Upper lobe of left lung (tissue), 6 donors: Measurements from ENCODE around the gene ENTHD1. TPM values are rescaled to one million over a fixed set of nuclear protein-coding genes. Genes with fewer than 3 reads are reported as not detected.

Experiments used
- ATAC-seq, 2 donors: fragments of 200-7000 bp; cut with Tn5 transposase; one replicate each; pipeline ENCODE4 v1.9.1; 2022; ENCODE audit warnings: mild to moderate bottlenecking in 2 of 2, moderate library complexity in 2 of 2; ENCODE audit not compliant: low FRiP score in 2 of 2
- DNase-seq, 2 donors: peaks; one replicate each; pipeline ENCODE4 v3.0.0-alpha.2; 2019 to 2020
- H3K27ac ChIP-seq, 4 donors: fragments of 200-600 bp; sonication (generic); one replicate each; pipeline ENCODE4 v1.5.1; 2016 to 2019
- H3K27me3 ChIP-seq, 4 donors: fragments of 200-600 bp; sonication (generic); one replicate each; pipeline ENCODE4 v1.5.1; 2017 to 2019
- H3K36me3 ChIP-seq, 4 donors: fragments of 200-600 bp; sonication (generic); one replicate each; pipeline ENCODE4 v1.5.1; 2016 to 2019
- H3K4me1 ChIP-seq, 4 donors: fragments of 200-600 bp; sonication (generic); one replicate each; pipeline ENCODE4 v1.5.1; 2018 to 2019
- H3K4me3 ChIP-seq, 4 donors: fragments of 200-600 bp; sonication (generic); one replicate each; pipeline ENCODE4 v1.5.1; 2017 to 2019; ENCODE audit warnings: mild to moderate bottlenecking in 2 of 4, moderate library complexity in 1 of 4
- H3K9me3 ChIP-seq, 4 donors: fragments of 200-600 bp; sonication (generic); one replicate each; pipeline ENCODE4 v1.5.1; 2018 to 2019
- EP300 ChIP-seq, 4 donors: sonication (generic); formaldehyde crosslinking; IDR thresholded peaks; one replicate each; pipeline ENCODE4 v1.5.1; 2017; ENCODE audit warnings: antibody characterized with exemption in 4 of 4, control low read depth in 2 of 4
- POLR2A ChIP-seq, 4 donors: fragments of 450-650 bp; IDR thresholded peaks; one replicate each; pipeline ENCODE4 v1.5.1; 2016 to 2017; ENCODE audit warnings: antibody characterized with exemption in 4 of 4, mild to moderate bottlenecking in 2 of 4
- POLR2AphosphoS5 ChIP-seq, 2 donors: sonication (generic); formaldehyde crosslinking; IDR thresholded peaks; one replicate each; pipeline ENCODE4 v1.5.1; 2017; ENCODE audit warnings: antibody characterized with exemption in 2 of 2
- WGBS, 2 donors: methylation state at CpG; one replicate each; pipeline ENCODE4 v1.1.5; 2017 to 2018; 5-methylcytosine and 5-hydroxymethylcytosine counted together
- total RNA-seq, 6 donors: library from RNA; depleted of rRNA in 4 of 6; stranded (reverse); fragments of >200 nt in 4 of 6; gene quantifications; one replicate each; pipeline versions ENCODE4 v1.1.0 to v1.2.1, GENCODE V29; 2016 to 2021
- TF ChIP-seq, protein P1 (sequence below), 6 experiments: fragments of 450-650 bp in 4 of 6; fragments of 200-600 bp in 2 of 6; sonication (generic) in 2 of 6; IDR thresholded peaks; one replicate each; pipeline ENCODE4 v1.5.1; 2016 to 2019; ENCODE audit warnings: antibody characterized with exemption in 6 of 6
- donor health status: DM: no; HTN: no; CAD: no; lungs with moderate emphysema.
- donor health status: DM: no; HTN: yes; CAD: no; lungs with severe emphysema.

The ENTHD1 gene
- total RNA-seq, 6 donors from 2014 or later: 0.09 TPM; not detected in 5

GRCh38 chr22:39927544-39927943 lies 34.0 kb upstream of the ENTHD1 start:
- peaks cover 0 to 6% (median 2%) of the 10 kb centered on the region in 4 donors for H3K4me1 ChIP-seq
- H3K4me3 ChIP-seq: no peak overlapping the region
- WGBS, 2 donors: 55 to 68% methylated on average over 7 of the region's 7 CpGs

DNA sequence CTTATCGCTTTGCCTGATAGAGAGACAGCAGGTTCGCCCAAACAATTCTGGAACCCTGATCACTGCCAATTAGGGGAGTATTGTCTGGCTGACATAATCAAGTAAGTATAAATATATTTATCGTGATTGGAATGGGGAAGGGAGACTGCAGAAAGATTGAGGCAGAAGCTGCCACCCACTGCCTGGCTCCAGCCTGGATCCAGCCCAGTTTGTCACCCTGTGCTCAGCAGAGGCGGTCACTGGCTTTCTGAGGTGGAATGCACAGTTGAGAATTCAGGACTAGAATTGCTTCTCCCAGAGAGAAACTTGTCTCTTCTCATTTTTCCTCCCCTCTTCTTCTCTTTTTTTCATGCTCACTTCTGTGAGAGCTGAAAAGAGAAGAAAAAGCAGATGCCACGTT lies 33.2 kb upstream of the ENTHD1 start:
- H3K4me3 ChIP-seq: no peak overlapping the region

More at GRCh38 chr22:39927544-39927943, 34.0 kb upstream of the ENTHD1 start:
- Histone ChIP-seq H3K27ac (no peak overlapping the region), H3K36me3 (no peaks in the 10 kb centered on the region), H3K27me3 (peaks cover 0 to 2% (median 0%) of the 10 kb centered on the region in 4 donors), H3K9me3 (no peaks in the 10 kb centered on the region)
- ATAC-seq (no peak), DNase-seq (no peak)
- TF ChIP-seq, protein P1, sequence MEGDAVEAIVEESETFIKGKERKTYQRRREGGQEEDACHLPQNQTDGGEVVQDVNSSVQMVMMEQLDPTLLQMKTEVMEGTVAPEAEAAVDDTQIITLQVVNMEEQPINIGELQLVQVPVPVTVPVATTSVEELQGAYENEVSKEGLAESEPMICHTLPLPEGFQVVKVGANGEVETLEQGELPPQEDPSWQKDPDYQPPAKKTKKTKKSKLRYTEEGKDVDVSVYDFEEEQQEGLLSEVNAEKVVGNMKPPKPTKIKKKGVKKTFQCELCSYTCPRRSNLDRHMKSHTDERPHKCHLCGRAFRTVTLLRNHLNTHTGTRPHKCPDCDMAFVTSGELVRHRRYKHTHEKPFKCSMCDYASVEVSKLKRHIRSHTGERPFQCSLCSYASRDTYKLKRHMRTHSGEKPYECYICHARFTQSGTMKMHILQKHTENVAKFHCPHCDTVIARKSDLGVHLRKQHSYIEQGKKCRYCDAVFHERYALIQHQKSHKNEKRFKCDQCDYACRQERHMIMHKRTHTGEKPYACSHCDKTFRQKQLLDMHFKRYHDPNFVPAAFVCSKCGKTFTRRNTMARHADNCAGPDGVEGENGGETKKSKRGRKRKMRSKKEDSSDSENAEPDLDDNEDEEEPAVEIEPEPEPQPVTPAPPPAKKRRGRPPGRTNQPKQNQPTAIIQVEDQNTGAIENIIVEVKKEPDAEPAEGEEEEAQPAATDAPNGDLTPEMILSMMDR (IDR thresholded peaks at IDR 0.05): no peak
- TF ChIP-seq POLR2A (IDR thresholded peaks at IDR 0.05) (no peak), POLR2AphosphoS5 (IDR thresholded peaks at IDR 0.05) (no peak), EP300 (IDR thresholded peaks at IDR 0.05) (no peak)

GRCh38 chr22:39925909-39926679 lies 32.5 kb upstream of the ENTHD1 start:
- 54% methylated on average over 8 of the region's 8 CpGs for WGBS, 2 donors
- Histone ChIP-seq H3K9me3 (no peaks in the 10 kb centered on the region), H3K27me3 (peaks cover 0 to 2% (median 0%) of the 10 kb centered on the region in 4 donors), H3K4me1 (peaks cover 0 to 6% (median 2%) of the 10 kb centered on the region in 4 donors), H3K36me3 (no peaks in the 10 kb centered on the region), H3K27ac (no peak overlapping the region), H3K4me3 (no peak overlapping the region)
- no peak for ATAC-seq
- TF ChIP-seq POLR2A (IDR thresholded peaks at IDR 0.05) (no peak), EP300 (IDR thresholded peaks at IDR 0.05) (no peak), POLR2AphosphoS5 (IDR thresholded peaks at IDR 0.05) (no peak)
- TF ChIP-seq, protein P1 (IDR thresholded peaks at IDR 0.05): no peak
- no peak for DNase-seq

More for the DNA sequence above, 33.2 kb upstream of the ENTHD1 start:
- Histone ChIP-seq H3K36me3 (no peaks in the 10 kb centered on the region), H3K27me3 (peaks cover 0 to 2% (median 0%) of the 10 kb centered on the region in 4 donors), H3K27ac (no peak overlapping the region), H3K9me3 (no peaks in the 10 kb centered on the region), H3K4me1 (peaks cover 0 to 6% (median 2%) of the 10 kb centered on the region in 4 donors)
- DNase-seq (no peak), ATAC-seq (no peak)
- TF ChIP-seq EP300 (IDR thresholded peaks at IDR 0.05) (no peak), POLR2A (IDR thresholded peaks at IDR 0.05) (no peak), POLR2AphosphoS5 (IDR thresholded peaks at IDR 0.05) (no peak)
- TF ChIP-seq, protein P1 (IDR thresholded peaks at IDR 0.05): no peak
- WGBS, 2 donors: 65% methylated on average over 5 of the region's 5 CpGs

GRCh38 chr22:39925273-39925672 lies 31.7 kb upstream of the ENTHD1 start:
- H3K36me3 ChIP-seq: no peaks in the 10 kb centered on the region
- WGBS, 2 donors: 80 to 88% methylated on average over 2 of the region's 2 CpGs
- H3K27me3 ChIP-seq: peaks cover 0 to 2% (median 0%) of the 10 kb centered on the region in 4 donors
- DNase-seq: no peak
- no peak overlapping the region for H3K27ac ChIP-seq
- H3K9me3 ChIP-seq: no peaks in the 10 kb centered on the region
- H3K4me1 ChIP-seq: peaks cover 0 to 6% (median 2%) of the 10 kb centered on the region in 4 donors
- ATAC-seq: no peak
- TF ChIP-seq, protein P1 (IDR thresholded peaks at IDR 0.05): no peak
- TF ChIP-seq EP300 (IDR thresholded peaks at IDR 0.05): no peak
- no peak for TF ChIP-seq POLR2AphosphoS5 (IDR thresholded peaks at IDR 0.05)
- TF ChIP-seq POLR2A (IDR thresholded peaks at IDR 0.05): no peak
- no peak overlapping the region for H3K4me3 ChIP-seq
